Endothelial cell of umbilical vein (primary cell): ENCODE results near the gene CCDC91.

ENCODE experiments used
- CTCF ChIP-seq, 2 donors: IDR thresholded peaks; 1 replicate in 1 of 2; 2 replicates in 1 of 2; pipeline ENCODE4 v1.5.1; 2011; ENCODE audit warnings: low read length in 2 of 2, mild to moderate bottlenecking in 2 of 2, moderate library complexity in 2 of 2, control low read depth in 1 of 2, inconsistent platforms in 1 of 2, low read depth in 1 of 2; ENCODE audit not compliant: insufficient read depth in 1 of 2; ENCODE audit errors: extremely low read depth in 1 of 2
- EZH2 ChIP-seq: IDR thresholded peaks from 2 replicates; pipeline ENCODE4 v1.6.1; 2012; ENCODE audit warnings: borderline replicate concordance, low read depth, mild to moderate bottlenecking, moderate library complexity, low read length, inconsistent platforms; ENCODE audit not compliant: severe bottlenecking
- MAX ChIP-seq: IDR thresholded peaks from 2 replicates; pipeline ENCODE4 v1.6.1; 2011; ENCODE audit not compliant: insufficient read depth, insufficient read length

- TF ChIP-seq EZH2 (no peak), MAX (no peak), CTCF (IDR thresholded peaks at IDR 0.05; ENCODE audit: extremely low read depth in 1 of 2, insufficient read depth in 1 of 2, low read depth in 1 of 2, low read length in 2 of 2) (no peak)
Measured at GRCh38 chr12:28535216-28535615, 345.0 kb downstream of the CCDC91 start.
